ENCODE data around the gene FAM13A.

FAM13A gene

DNA sequence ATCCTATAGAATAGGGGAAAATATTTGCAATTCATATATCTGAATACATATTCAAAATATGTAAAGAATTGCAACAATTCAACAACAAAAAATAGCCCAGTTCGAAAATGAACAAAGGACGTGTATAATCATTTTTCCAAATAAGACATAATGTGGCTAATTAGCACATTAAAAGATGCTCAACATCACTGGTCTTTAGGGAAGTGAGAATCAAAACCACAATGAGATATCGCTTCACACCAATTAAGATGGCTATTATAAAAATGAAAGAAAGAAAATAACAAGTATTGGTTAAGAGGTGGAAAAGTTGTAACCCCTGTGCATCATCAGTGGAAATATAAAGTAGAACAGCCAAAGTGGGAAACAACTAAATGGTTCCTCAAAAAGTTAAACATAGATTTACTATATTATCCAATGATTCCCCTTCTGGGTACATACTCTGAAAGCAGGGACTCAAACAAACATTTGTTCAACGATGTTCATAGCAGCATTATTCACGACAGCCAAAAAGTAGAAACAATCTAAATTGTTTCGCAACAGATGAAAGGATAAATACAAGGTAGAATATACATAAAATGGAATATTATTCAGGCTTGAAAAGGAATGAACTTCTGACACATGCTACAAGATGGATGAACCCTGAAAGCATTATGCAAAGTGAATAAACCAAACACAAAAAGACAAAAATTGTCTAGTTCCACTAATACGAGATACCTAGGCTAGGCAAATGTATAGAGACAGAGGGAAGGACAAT lies 12.7 kb downstream of the FAM13A start:
- no peak overlapping the region for H3K27ac ChIP-seq (ENCODE audit: low read depth in 2 of 2, low read length in 2 of 2)
- no peaks in the 10 kb centered on the region for H3K4me1 ChIP-seq (ENCODE audit: control insufficient read depth in 2 of 2, insufficient read depth in 2 of 2, low read length in 2 of 2)
- no peak overlapping the region for H3K9ac ChIP-seq (ENCODE audit: low read depth in 1 of 2, low read length in 2 of 2)
- no peak overlapping the region for H3K4me3 ChIP-seq (ENCODE audit: low read length in 2 of 2)
- no peaks in the 10 kb centered on the region for H3K9me3 ChIP-seq (ENCODE audit: control insufficient read depth in 2 of 2, low read length in 2 of 2)
- H3K27me3 ChIP-seq (ENCODE audit: control insufficient read depth in 2 of 2, insufficient read depth in 2 of 2, low read length in 2 of 2) = no peaks in the 10 kb centered on the region
- no peaks in the 10 kb centered on the region for H3K36me3 ChIP-seq (ENCODE audit: control insufficient read depth in 2 of 2, insufficient read depth in 2 of 2, low read length in 2 of 2)

DNA sequence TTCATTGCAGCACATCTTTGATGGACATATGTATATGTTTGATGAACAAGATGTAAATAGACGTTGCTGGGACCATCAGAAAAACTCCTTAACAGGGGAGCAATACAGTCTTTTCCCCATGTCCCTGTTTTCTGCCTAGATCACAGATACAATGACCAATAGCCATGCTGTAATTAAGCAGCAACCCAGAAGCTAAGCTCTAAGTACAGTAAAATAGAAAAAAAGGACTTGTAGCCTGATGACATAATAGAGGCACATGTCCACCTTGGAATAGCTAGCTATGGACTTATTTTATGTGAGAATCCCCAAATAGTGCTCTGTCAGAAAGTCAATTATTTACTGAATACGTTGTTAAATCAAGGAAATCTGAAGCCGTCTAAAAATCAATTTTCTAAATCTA lies 14.9 kb downstream of the FAM13A start:
- no peaks in the 10 kb centered on the region for H3K27me3 ChIP-seq (ENCODE audit: control insufficient read depth in 2 of 2, insufficient read depth in 2 of 2, low read length in 2 of 2)
- H3K36me3 ChIP-seq (ENCODE audit: control insufficient read depth in 2 of 2, insufficient read depth in 2 of 2, low read length in 2 of 2) = no peaks in the 10 kb centered on the region
- H3K9me3 ChIP-seq (ENCODE audit: control insufficient read depth in 2 of 2, low read length in 2 of 2) = no peaks in the 10 kb centered on the region
- no peak overlapping the region for H3K9ac ChIP-seq (ENCODE audit: low read depth in 1 of 2, low read length in 2 of 2)
- no peaks in the 10 kb centered on the region for H3K4me1 ChIP-seq (ENCODE audit: control insufficient read depth in 2 of 2, insufficient read depth in 2 of 2, low read length in 2 of 2)
- no peak overlapping the region for H3K4me3 ChIP-seq (ENCODE audit: low read length in 2 of 2)
- no peak overlapping the region for H3K27ac ChIP-seq (ENCODE audit: low read depth in 2 of 2, low read length in 2 of 2)

DNA sequence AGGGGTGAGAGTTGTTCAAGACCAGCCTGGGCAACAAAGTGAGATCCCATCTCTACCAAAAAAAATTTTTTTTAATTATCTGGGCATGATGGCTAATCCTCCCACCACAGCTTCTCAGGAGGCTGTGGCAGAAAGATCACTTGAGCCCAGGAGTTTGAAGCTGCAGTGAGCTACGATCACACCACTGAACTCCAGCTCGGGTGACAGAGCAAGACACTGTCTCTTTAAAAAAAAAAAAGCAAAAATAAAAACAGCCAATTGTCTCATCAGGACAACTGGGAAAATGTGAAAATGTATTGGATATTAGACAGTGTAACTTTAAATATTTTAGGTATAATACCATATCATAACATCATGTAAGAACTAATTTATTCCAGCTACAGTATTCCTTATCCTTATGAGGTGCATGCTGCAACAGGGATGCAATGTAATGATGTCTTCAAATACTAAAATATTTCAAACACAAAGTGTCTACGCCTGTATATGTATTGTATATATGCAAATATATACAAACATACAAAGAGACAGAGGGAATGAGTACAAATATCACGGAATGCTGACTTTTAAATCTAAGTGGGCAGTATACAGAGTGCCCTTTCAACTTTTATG lies 17.2 kb downstream of the FAM13A start:
- H3K9ac ChIP-seq (ENCODE audit: low read depth in 1 of 2, low read length in 2 of 2) = no peak overlapping the region
- H3K27me3 ChIP-seq (ENCODE audit: control insufficient read depth in 2 of 2, insufficient read depth in 2 of 2, low read length in 2 of 2) = no peaks in the 10 kb centered on the region
- no peaks in the 10 kb centered on the region for H3K9me3 ChIP-seq (ENCODE audit: control insufficient read depth in 2 of 2, low read length in 2 of 2)
- H3K36me3 ChIP-seq (ENCODE audit: control insufficient read depth in 2 of 2, insufficient read depth in 2 of 2, low read length in 2 of 2) = no peaks in the 10 kb centered on the region
- no peak overlapping the region for H3K27ac ChIP-seq (ENCODE audit: low read depth in 2 of 2, low read length in 2 of 2)
- H3K4me3 ChIP-seq (ENCODE audit: low read length in 2 of 2) = no peak overlapping the region
- no peaks in the 10 kb centered on the region for H3K4me1 ChIP-seq (ENCODE audit: control insufficient read depth in 2 of 2, insufficient read depth in 2 of 2, low read length in 2 of 2)

DNA sequence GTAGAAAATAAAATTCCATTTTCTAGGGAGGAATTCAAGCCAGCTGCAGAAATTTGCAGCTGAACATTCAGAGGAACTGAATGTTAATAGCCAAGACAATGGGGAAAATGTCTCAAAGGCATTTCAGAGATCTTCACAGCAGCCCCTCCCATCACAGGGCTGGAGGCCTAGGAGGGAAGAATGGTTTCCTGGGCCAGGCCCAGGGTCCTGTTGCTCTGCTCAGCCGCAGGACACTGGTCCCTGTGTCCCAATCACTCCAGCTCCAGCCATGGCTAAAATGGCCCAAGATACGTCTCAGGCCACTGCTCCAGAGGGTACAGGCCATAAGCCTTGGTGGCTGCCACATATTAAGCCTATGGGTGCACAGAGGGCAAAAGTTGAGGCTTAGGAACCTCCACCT lies 20.4 kb downstream of the FAM13A start:
- Histone ChIP-seq H3K9me3 (ENCODE audit: control insufficient read depth in 2 of 2, low read length in 2 of 2) (no peaks in the 10 kb centered on the region), H3K9ac (ENCODE audit: low read depth in 1 of 2, low read length in 2 of 2) (no peak overlapping the region), H3K4me3 (ENCODE audit: low read length in 2 of 2) (no peak overlapping the region), H3K36me3 (ENCODE audit: control insufficient read depth in 2 of 2, insufficient read depth in 2 of 2, low read length in 2 of 2) (no peaks in the 10 kb centered on the region), H3K27me3 (ENCODE audit: control insufficient read depth in 2 of 2, insufficient read depth in 2 of 2, low read length in 2 of 2) (no peaks in the 10 kb centered on the region), H3K4me1 (ENCODE audit: control insufficient read depth in 2 of 2, insufficient read depth in 2 of 2, low read length in 2 of 2) (no peaks in the 10 kb centered on the region), H3K27ac (ENCODE audit: low read depth in 2 of 2, low read length in 2 of 2) (no peak overlapping the region)

DNA sequence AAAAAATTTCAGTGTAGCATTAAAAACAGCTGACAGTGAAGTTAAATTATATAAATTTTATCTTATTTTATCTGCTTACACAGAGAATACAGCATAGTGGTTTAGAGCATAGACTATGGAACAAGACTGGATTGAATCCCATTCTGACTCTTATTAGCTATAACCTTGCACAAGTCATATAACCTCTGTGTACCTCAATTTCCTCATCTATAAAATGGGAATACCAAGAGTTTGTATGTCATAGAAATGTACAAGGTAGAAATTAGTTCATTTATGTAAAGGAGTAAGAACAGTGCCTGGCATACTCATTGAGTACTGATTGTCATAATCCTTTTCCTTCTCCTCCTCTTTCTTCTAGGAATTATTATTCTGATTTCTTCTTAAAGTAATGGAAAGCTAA lies 25.7 kb downstream of the FAM13A start:
- Histone ChIP-seq H3K9ac (ENCODE audit: low read depth in 1 of 2, low read length in 2 of 2) (no peak overlapping the region), H3K27ac (ENCODE audit: low read depth in 2 of 2, low read length in 2 of 2) (no peak overlapping the region), H3K9me3 (ENCODE audit: control insufficient read depth in 2 of 2, low read length in 2 of 2) (no peaks in the 10 kb centered on the region), H3K27me3 (ENCODE audit: control insufficient read depth in 2 of 2, insufficient read depth in 2 of 2, low read length in 2 of 2) (no peaks in the 10 kb centered on the region), H3K36me3 (ENCODE audit: control insufficient read depth in 2 of 2, insufficient read depth in 2 of 2, low read length in 2 of 2) (no peaks in the 10 kb centered on the region), H3K4me3 (ENCODE audit: low read length in 2 of 2) (no peak overlapping the region), H3K4me1 (ENCODE audit: control insufficient read depth in 2 of 2, insufficient read depth in 2 of 2, low read length in 2 of 2) (peaks cover 0 to 4% of the 10 kb centered on the region in 2 donors)

DNA sequence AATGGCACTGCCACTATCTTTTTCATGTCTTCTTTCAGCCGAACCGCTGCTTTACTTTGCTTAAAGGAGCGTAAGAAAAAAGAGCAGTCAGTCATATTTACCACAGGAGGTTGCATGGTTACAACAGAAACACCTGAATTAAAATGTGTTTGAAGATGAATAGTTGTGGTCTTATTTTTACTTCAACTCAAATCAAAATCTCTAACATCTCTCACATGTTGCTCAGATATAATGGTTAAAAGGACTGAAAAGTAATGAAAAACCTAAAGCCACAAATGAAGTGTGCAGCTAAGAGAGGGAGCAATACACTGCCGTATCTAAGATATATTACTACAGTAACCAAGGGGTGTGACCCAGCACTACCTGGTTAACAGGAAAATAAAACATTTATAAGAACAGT lies 27.4 kb downstream of the FAM13A start:
- H3K36me3 ChIP-seq (ENCODE audit: control insufficient read depth in 2 of 2, insufficient read depth in 2 of 2, low read length in 2 of 2) = no peaks in the 10 kb centered on the region
- H3K4me1 ChIP-seq (ENCODE audit: control insufficient read depth in 2 of 2, insufficient read depth in 2 of 2, low read length in 2 of 2) = peaks cover 0 to 6% of the 10 kb centered on the region in 2 donors
- H3K27me3 ChIP-seq (ENCODE audit: control insufficient read depth in 2 of 2, insufficient read depth in 2 of 2, low read length in 2 of 2) = no peaks in the 10 kb centered on the region
- no peak overlapping the region for H3K27ac ChIP-seq (ENCODE audit: low read depth in 2 of 2, low read length in 2 of 2)
- H3K4me3 ChIP-seq (ENCODE audit: low read length in 2 of 2) = no peak overlapping the region
- no peaks in the 10 kb centered on the region for H3K9me3 ChIP-seq (ENCODE audit: control insufficient read depth in 2 of 2, low read length in 2 of 2)
- H3K9ac ChIP-seq (ENCODE audit: low read depth in 1 of 2, low read length in 2 of 2) = no peak overlapping the region

DNA sequence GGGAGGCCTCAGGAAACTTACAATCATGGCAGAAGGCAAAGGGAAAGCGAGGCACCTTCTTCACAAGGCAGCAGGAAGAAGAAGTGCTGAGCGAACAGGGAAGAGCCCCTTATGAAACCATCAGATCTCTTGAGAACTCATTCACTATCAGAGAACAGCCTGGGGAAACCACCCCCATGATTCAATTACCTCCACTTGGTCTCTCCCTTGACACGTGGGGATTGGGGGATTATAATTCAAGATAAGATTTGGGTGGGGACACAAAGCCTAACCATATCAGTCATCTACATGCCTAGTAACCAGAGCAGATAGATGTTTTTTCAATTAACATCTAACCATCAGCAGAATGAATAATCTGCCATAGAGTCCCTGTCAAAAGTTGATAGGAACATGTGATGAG lies 30.4 kb downstream of the FAM13A start:
- Histone ChIP-seq H3K9ac (ENCODE audit: low read depth in 1 of 2, low read length in 2 of 2) (no peak overlapping the region), H3K4me3 (ENCODE audit: low read length in 2 of 2) (no peak overlapping the region), H3K4me1 (ENCODE audit: control insufficient read depth in 2 of 2, insufficient read depth in 2 of 2, low read length in 2 of 2) (peaks cover 0 to 6% of the 10 kb centered on the region in 2 donors), H3K36me3 (ENCODE audit: control insufficient read depth in 2 of 2, insufficient read depth in 2 of 2, low read length in 2 of 2) (no peaks in the 10 kb centered on the region), H3K9me3 (ENCODE audit: control insufficient read depth in 2 of 2, low read length in 2 of 2) (no peaks in the 10 kb centered on the region), H3K27ac (ENCODE audit: low read depth in 2 of 2, low read length in 2 of 2) (no peak overlapping the region), H3K27me3 (ENCODE audit: control insufficient read depth in 2 of 2, insufficient read depth in 2 of 2, low read length in 2 of 2) (no peaks in the 10 kb centered on the region)

DNA sequence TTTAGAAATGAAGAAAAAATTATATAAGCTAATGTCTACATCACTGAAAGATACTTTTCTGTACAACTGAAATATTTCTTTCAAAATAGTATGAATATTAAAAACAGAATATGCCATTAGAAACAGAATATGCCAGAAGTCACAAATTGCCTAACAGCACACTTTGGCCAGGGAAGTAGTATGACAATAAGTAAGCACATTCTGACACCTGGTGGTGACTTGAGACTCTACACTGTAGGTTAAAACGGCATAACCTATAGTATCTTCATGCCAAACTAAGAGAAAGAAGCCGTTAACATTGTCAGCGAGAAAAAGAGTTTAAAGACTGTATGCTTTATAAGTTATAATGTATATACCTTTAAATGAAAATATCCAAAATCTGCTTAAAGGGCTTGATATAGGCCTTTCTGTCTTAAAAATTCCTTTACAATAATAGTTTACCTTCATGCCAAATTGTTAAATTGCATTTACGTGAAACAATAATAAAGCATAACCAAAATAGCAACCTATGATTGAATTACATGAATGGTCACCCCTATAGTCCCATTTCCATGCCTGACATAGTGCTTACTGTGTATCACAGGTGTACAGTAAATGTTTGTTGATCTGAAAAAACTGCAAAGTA lies 32.8 kb downstream of the FAM13A start:
- Histone ChIP-seq H3K9ac (ENCODE audit: low read depth in 1 of 2, low read length in 2 of 2) (no peak overlapping the region), H3K27me3 (ENCODE audit: control insufficient read depth in 2 of 2, insufficient read depth in 2 of 2, low read length in 2 of 2) (no peaks in the 10 kb centered on the region), H3K4me3 (ENCODE audit: low read length in 2 of 2) (no peak overlapping the region), H3K27ac (ENCODE audit: low read depth in 2 of 2, low read length in 2 of 2) (no peak overlapping the region), H3K4me1 (ENCODE audit: control insufficient read depth in 2 of 2, insufficient read depth in 2 of 2, low read length in 2 of 2) (peaks cover 0 to 2% of the 10 kb centered on the region in 2 donors), H3K36me3 (ENCODE audit: control insufficient read depth in 2 of 2, insufficient read depth in 2 of 2, low read length in 2 of 2) (no peaks in the 10 kb centered on the region), H3K9me3 (ENCODE audit: control insufficient read depth in 2 of 2, low read length in 2 of 2) (no peaks in the 10 kb centered on the region)

DNA sequence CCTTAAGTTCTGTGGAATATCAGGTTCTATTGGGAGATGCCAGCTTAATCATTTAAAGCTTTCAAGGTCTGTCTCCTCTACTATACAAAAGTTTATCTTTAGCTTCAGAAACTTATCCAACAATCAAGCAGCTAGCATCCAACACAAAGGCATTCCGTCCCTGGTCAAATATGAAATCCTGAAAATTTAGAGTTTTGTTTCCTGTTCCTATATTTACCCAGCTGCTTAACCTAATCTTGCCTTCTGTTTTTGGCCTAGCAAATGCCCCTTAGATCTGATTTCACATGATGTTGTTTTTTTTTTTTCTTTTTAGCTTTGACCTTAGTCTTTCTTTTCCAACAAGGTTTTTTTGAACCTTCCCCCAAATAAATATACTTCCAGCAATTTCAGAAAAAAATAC lies 33.8 kb downstream of the FAM13A start:
- Histone ChIP-seq H3K4me3 (ENCODE audit: low read length in 2 of 2) (no peak overlapping the region), H3K36me3 (ENCODE audit: control insufficient read depth in 2 of 2, insufficient read depth in 2 of 2, low read length in 2 of 2) (no peaks in the 10 kb centered on the region), H3K4me1 (ENCODE audit: control insufficient read depth in 2 of 2, insufficient read depth in 2 of 2, low read length in 2 of 2) (peaks cover 0 to 2% of the 10 kb centered on the region in 2 donors), H3K27me3 (ENCODE audit: control insufficient read depth in 2 of 2, insufficient read depth in 2 of 2, low read length in 2 of 2) (no peaks in the 10 kb centered on the region), H3K9ac (ENCODE audit: low read depth in 1 of 2, low read length in 2 of 2) (no peak overlapping the region), H3K27ac (ENCODE audit: low read depth in 2 of 2, low read length in 2 of 2) (no peak overlapping the region), H3K9me3 (ENCODE audit: control insufficient read depth in 2 of 2, low read length in 2 of 2) (no peaks in the 10 kb centered on the region)

DNA sequence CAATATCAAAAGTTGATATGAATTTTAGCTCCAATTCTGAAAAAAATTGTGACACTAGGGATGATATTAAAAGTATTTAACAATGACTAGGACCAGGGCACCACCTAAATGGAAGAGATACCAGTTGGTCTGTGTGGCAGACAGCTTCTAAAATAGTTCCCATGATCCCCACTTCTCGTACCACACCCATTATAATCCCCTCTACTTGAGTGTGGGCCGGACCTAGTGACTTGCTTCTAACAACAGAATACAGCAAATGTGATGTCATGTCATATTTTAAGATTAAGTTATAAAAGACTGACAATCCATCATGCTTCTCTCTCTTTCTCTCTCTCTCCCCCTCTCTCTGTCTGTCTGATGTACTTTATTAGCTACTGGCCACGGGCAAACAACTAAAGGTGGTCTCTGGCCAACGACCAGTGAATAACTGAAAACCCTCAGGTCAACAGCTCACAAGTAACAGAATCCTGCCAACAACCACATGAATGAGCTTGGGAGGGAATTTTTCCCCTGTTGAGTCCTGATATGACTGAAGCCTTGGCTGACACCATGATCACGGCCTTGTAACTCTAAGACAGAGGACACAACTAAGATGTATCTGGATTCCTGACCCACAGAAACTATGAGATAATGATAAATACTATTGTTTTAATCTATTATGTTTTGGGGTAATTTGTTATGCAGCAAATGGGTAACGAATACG lies 34.4 kb downstream of the FAM13A start:
- H3K27ac ChIP-seq (ENCODE audit: low read depth in 2 of 2, low read length in 2 of 2) = no peak overlapping the region
- no peak overlapping the region for H3K4me3 ChIP-seq (ENCODE audit: low read length in 2 of 2)
- no peak overlapping the region for H3K9ac ChIP-seq (ENCODE audit: low read depth in 1 of 2, low read length in 2 of 2)
- H3K4me1 ChIP-seq (ENCODE audit: control insufficient read depth in 2 of 2, insufficient read depth in 2 of 2, low read length in 2 of 2) = peaks cover 0 to 2% of the 10 kb centered on the region in 2 donors
- no peaks in the 10 kb centered on the region for H3K27me3 ChIP-seq (ENCODE audit: control insufficient read depth in 2 of 2, insufficient read depth in 2 of 2, low read length in 2 of 2)
- H3K9me3 ChIP-seq (ENCODE audit: control insufficient read depth in 2 of 2, low read length in 2 of 2) = no peaks in the 10 kb centered on the region
- no peaks in the 10 kb centered on the region for H3K36me3 ChIP-seq (ENCODE audit: control insufficient read depth in 2 of 2, insufficient read depth in 2 of 2, low read length in 2 of 2)

Data from mucosa of rectum (tissue), 2 donors.